GM12875 (cell line): Measurements from ENCODE around the gene DGKQ.
A peak's percentile ranks its signal among the peaks of the same experiment; 100 is the strongest.
"Not testable (repeated sequence)": the region's sequence is repeated elsewhere in the genome, so short reads cannot be mapped to it uniquely, and the experiment has no call there.

Experiments
- H3K4me3 ChIP-seq: one replicate; pipeline ENCODE4 v1.5.1; 2011; ENCODE audit warnings: low read depth, low read length, control low read depth
- TF ChIP-seq, protein P1 (sequence below): IDR thresholded peaks from 2 replicates; pipeline ENCODE4 v1.5.1; 2011; ENCODE audit warnings: low read depth, mild to moderate bottlenecking, control low read depth, inconsistent platforms, low read length, moderate library complexity, borderline replicate concordance; ENCODE audit not compliant: insufficient read depth

The DGKQ gene

DNA sequence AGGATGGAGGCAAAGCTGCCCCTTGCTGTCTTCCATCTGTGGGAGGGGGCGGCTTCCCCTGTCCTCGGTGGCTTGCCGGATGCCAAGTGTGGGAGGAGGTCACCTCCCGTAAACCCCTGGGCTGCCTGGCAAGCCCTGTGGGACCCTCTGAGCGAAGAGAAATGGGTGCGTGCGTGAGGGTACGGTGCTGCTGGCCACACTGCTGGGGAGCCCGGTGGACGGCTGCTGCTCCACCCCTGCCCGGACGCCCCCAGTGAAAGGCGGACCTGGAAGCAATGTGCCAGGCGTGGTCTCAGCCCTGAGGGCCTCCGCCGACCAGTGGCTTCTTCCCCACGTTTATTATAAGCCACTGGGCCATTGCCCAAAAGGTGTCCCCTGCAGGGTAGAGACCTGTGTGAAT is 8.9 kb upstream of the DGKQ start:
- no peak overlapping the region for H3K4me3 ChIP-seq
- TF ChIP-seq, protein P1, sequence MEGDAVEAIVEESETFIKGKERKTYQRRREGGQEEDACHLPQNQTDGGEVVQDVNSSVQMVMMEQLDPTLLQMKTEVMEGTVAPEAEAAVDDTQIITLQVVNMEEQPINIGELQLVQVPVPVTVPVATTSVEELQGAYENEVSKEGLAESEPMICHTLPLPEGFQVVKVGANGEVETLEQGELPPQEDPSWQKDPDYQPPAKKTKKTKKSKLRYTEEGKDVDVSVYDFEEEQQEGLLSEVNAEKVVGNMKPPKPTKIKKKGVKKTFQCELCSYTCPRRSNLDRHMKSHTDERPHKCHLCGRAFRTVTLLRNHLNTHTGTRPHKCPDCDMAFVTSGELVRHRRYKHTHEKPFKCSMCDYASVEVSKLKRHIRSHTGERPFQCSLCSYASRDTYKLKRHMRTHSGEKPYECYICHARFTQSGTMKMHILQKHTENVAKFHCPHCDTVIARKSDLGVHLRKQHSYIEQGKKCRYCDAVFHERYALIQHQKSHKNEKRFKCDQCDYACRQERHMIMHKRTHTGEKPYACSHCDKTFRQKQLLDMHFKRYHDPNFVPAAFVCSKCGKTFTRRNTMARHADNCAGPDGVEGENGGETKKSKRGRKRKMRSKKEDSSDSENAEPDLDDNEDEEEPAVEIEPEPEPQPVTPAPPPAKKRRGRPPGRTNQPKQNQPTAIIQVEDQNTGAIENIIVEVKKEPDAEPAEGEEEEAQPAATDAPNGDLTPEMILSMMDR, result no peak

DNA sequence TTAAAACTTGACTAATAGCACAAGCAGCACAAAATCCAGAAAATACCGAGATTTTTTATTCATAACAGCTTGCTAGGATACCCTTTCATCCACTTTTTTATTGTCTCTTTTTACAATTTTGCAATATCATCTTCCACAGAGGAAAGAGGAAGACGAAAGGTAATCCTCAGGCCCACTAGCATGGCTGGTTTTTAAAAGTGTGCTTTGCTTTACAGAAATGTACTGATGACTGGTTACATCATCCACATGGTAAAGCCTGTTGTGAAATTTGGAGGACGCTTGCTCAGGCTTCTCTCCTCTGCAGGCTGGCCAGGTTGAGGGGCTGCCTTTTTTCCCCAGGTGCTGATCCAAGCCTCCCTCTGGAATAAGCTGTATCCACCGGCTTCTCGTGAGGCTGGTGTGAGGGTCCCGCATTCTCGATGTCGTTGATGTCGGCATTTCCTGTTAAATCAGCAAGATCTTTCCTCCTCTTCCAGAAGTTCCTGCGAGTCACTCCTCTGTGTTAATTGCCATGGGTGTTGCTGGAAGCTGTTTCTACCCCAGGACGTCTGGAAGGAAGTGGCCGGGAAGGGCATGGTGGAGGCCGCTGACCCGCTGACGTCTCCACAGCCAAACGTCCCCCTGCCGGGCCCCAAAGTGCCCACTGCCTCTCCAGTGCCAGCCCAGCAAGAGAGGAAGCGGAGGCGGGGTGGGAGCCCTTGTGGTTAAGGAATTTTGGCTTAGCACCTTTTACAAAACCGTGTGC is 5.8 kb upstream of the DGKQ start:
- TF ChIP-seq, protein P1, result no peak
- no peak overlapping the region for H3K4me3 ChIP-seq

DNA sequence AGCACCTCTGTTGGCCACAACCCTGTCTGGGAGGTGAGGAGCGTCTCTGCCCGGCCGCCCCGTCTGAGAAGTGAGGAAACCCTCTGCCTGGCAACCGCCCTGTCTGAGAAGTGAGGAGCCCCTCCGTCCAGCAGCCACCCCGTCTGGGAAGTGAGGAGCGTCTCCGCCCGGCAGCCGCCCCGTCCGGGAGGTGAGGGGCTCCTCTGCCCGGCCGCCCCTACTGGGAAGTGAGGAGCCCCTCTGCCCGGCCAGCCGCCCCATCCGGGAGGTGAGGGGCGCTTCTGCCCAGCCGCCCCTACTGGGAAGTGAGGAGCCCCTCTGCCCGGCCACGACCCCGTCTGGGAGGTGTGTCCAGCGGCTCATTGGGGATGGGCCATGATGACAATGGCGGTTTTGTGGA is 2.6 kb upstream of the DGKQ start:
- not testable (repeated sequence) for H3K4me3 ChIP-seq

DNA sequence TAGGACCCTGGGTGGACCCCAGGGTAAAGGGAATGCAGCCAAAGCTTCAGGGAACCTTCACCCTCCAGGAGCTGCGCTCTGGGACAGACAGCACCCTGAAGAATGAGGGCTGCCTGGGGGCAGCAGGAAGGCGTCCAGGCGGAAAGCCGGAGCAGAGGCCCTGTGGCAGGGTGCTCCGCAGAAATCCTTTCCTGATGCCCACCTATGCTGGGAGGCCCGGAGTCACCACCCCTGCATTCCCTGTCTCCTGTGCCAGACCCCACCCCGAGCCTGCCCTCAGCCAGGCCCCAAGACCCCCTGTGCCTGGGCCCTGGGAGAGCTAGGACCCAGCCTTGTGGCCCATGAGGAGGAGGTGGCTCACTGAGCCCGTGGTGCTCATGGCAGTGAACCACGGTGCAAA is 1.3 kb upstream of the DGKQ start:
- H3K4me3 ChIP-seq, result no peak overlapping the region

DNA sequence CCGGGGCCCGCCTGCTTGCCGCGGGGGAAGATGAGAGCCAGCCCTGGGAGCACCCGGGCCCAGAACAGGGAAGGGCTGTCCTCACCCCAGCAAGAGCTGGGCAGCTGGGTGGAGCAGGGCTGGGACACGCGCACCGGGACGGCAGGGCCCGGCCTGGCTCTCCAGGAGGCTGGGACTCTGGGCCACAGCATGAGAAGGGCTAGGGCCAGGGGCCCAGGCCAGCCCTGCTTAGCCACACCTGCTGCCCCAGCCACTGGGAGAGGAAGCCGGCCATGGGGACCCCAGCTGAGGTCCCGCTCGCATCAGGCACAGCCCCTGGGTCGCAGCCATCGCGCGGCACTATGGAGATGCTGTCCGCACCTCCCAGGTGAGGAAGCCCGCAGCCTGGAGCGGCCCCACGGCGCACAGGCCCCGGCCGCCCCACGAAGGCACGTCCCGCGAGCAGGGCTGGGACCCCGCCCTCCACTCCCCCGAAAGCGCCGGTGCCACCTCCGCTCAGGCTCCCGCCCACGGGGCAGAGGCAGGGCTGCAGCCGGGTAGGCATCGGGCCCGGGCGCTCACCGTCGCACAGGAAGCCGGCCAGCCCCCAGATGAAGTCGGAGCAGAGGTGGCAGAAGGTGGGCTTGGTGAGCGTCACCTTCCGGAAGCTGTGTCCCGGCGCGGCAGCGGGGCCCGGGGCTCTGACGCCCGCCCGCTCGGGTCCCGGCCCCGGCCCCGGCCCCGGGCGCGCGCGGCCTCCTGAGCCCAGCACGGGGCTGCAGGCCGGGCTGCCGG is 531 bp downstream of the DGKQ start:
- TF ChIP-seq, protein P1, result no peak
- H3K4me3 ChIP-seq, result peak overlapping the region; percentile 72

More for the DNA sequence above, 1.3 kb upstream of the DGKQ start:
- TF ChIP-seq, protein P1, result no peak

DNA sequence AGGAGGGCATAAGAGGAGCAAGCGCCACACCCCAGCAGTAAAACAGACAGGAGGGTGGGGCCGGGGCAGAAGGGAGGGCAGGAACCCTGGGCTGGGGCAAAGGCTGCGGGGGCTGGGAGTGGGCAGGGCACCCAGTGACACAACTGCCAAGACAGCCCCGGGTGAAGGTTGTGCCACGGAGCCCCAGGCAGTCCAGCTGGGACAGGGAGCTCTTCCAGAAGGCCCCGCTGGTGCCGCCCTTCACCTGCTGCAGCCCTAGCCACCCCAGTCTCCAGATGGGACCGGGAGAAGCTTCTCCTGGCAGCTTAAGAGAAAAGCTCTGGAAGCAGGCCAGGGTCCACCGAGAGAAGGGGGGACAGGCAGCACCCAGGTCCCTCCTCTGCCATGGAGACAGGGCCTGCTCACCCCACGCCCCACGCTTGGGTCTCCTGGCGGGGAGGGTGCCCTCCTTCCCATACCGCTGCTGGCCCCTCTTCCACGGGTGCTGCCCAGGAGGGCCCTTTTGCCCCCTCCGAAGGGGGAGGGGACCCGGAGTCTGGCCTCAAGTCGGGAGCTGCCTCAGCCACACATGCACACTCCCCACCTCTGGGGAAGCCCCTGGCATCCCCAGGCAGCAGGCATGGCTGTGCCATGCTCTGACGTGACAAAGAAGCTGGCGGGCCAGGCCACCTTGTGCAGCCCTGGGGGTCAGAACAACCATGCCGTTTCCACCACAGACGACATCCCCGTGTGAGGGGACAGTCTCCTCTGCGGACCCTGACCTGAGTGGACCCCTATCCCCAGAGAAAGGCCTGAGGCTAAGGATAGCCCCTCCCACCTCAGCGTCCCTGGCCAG is 1.5 kb downstream of the DGKQ start:
- TF ChIP-seq, protein P1, result no peak
- H3K4me3 ChIP-seq, result no peak overlapping the region

DNA sequence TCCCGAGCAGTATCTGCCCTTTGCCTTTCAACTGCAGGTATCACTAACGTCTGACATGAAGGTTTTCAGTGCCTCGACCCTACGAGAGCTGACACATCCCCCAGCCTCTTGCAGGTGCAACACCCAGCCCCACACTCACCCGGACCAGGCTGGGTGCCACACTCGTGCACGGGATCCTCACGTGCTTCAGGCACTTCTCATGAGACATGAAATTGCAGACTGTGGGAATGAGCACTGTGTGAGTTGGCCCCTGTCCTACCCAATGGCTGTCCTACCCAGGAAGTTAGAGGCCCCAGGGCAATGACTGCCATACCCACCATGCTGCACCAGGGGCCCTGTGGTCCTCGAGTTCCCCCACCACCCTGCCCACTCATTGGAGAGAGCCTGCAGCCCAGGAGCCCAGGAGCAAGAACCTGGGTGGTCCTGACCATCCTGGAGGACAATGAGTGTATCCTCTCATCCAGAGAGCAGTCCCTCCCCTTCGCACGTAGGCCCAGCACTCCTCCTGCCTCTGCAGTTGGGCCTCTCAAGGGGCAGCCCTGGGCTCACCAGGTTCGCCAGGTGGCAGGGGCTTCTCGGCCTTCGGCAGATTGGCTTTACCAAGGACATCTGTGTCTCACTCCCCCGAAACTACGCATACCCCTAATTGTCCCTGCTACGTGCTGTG is 2.4 kb downstream of the DGKQ start:
- TF ChIP-seq, protein P1, result no peak
- H3K4me3 ChIP-seq, result no peak overlapping the region
